Middle frontal gyrus (tissue), 1 donor: ENCODE measurements around the gene CBFA2T3.

Experiments
- DNase-seq: peaks from one replicate; pipeline ENCODE4 v3.0.0-alpha.2; 2015; ENCODE audit warnings: low spot score; ENCODE audit errors: extremely low spot score

Gene CBFA2T3

DNA sequence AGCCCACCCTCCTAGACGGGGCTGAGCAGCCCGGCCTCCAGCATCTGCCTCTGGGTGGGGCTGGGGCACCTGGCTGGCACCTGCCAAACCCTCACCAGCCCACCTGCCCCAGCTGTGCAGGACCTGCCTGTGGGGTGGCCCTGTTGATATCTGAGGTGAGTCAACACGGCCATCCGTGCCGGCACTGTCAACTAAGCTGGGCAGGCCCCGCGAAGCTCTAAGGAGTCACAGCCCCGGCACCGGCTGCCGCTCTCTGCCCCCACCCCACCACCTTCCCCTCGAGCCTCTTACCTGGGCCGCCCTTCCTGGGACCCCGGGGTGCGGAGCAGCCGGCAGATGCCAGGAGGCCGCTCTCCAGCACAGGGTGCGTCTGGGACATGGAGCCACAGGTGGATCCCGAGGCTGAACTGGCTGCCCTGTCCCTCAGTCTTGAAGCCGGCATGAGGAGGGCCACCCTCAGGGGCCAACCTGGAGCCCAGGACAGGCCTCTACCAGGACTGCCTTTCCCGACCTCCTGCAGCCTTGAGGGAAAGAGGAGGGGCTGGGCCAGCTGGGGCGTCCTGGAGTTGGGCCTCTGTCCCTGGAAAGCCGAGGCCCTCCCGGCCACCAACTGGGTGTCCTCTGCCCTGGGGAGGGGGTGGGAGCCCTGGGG lies 515 bp downstream of the CBFA2T3 start:
- no peak for DNase-seq

GRCh38 chr16:88975511-88976061 lies 1.4 kb downstream of the CBFA2T3 start:
- DNase-seq, result no peak

DNA sequence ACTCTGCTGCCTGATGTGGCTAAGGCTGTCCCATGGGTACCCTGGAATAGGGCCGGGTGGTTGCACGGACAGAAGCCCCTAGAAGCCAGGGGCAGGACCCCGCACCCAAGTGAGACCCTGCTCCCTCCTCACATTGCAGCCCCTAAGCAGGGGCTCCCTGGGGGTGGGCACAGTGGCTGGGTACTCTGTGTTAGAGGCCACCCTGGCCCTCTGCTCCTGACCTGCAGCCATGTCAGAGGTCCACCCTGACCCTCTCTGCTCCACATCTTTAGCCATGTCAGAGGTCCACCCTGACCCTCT lies 2.1 kb downstream of the CBFA2T3 start:
- DNase-seq, result no peak

DNA sequence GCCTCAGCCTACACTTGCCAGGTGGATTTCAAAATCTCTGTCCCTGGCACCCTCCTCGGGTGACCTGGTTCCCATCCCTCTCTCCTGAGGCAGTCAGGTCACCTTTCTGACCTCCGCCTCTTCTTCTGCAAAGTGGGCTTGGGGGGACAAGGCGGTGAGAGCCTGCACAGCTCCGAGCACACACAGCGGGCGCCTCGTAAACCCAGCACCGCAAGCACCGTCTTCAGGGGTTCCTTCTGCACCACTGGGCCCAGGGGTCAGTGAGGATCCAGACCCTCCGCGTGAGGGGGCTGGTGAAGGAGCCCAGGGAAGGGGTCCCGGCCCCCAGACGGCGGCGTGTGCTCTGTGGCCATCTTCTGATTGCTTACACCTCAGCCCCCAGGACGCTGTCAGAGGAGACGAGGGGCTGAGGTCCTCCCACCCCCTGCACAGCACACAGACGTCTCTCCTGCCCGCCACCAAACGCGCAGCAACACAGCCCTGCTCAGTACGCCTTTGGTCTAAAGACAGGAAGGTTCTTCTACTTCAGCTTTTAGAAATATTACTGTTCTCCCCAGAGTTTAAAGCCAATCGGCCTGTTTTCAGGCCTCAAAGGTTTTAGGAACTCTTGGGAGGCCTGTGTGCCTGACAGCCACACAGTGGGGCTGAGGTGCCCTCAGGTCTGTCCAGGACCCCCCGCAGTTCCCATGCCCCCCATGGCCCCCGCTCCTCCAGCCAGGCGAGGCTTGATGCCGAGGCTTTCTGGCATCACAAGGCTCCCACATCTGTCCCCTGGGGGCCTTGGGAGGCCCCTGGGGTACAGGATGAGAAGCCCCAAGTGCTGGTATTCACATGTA lies 2.7 kb downstream of the CBFA2T3 start:
- no peak for DNase-seq

GRCh38 chr16:88973415-88974050 lies 3.5 kb downstream of the CBFA2T3 start:
- DNase-seq, result no peak

GRCh38 chr16:88973007-88973410 lies 4.0 kb downstream of the CBFA2T3 start:
- no peak for DNase-seq

- no peak for DNase-seq
These were observed 4.7 kb downstream of the CBFA2T3 start for GRCh38 chr16:88972349-88972748.

- DNase-seq, result no peak
These were observed 5.5 kb downstream of the CBFA2T3 start for GRCh38 chr16:88971371-88972097.

DNA sequence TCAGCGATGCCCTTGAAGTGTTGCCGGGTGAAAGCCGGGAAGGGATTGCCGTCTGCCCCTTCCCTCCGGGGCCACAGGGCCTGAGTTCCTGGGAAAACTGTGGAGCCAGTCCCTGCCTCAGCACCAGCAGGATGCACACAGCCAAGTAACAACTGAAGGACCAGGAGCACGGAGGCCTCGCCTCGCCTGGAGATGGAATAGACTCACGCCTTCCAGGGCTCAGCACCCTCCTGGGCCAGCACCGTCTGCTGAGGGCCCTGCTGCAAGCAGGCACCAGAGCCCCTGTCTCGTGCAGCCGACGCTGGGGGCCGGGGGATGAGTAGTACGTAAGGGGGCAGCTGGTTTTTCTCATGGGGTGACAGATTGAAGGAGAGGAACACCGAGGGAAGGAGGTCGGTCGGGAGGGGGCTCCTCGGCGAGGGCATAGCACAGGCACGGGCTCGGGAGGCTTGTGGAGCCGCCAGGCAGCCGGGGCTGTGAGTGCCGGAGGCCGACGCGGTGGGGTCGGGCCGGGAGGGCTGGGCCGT lies 6.4 kb downstream of the CBFA2T3 start:
- no peak for DNase-seq

DNA sequence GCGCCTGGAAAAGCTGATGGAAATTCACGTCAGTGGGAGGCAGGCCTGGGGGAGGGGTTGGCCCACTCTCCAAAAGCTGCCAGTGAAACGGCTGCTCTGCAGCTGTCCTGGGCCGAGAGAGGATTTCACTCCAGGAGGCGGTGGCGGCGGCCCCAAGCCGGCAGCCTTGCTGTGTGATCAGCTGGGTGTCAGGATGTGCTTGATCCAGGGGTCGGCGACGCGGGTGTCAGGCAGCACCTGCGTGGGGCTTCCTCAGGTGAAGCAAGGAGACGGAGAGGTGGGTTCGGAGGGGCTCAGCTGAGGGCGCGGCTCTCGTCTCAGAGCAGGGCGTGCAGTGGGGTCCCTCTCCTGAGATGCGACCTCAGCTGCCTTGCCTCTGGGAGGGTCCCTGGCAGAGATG lies 7.0 kb downstream of the CBFA2T3 start:
- DNase-seq, result no peak

DNA sequence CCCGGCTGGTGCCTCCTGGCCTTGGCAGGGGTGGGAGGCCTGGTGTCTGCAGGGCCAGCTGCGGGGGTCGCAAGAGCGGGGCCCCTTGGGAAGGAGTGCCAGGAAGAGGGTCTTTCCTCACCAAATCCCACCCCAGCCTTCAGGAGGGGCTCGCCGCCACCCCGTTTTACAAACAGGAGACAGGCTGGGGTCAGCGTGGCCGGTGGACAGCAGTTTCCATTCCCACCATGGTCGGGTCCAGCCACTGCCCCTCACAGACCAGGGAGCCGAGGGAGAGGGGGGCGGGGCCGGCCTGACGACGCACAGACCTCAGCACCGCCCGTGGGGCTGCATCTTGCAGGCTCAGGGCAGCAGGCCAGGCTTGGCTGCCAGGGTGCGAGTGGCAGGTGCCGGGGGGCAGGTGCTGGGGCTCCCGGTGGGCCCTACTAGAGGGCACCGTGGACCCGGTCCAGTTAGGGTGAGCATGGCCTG lies 7.6 kb downstream of the CBFA2T3 start:
- DNase-seq, result no peak

GRCh38 chr16:88968589-88969280 lies 8.3 kb downstream of the CBFA2T3 start:
- DNase-seq, result no peak

- DNase-seq, result no peak
These were observed 9.0 kb downstream of the CBFA2T3 start for GRCh38 chr16:88967830-88968588.

DNA sequence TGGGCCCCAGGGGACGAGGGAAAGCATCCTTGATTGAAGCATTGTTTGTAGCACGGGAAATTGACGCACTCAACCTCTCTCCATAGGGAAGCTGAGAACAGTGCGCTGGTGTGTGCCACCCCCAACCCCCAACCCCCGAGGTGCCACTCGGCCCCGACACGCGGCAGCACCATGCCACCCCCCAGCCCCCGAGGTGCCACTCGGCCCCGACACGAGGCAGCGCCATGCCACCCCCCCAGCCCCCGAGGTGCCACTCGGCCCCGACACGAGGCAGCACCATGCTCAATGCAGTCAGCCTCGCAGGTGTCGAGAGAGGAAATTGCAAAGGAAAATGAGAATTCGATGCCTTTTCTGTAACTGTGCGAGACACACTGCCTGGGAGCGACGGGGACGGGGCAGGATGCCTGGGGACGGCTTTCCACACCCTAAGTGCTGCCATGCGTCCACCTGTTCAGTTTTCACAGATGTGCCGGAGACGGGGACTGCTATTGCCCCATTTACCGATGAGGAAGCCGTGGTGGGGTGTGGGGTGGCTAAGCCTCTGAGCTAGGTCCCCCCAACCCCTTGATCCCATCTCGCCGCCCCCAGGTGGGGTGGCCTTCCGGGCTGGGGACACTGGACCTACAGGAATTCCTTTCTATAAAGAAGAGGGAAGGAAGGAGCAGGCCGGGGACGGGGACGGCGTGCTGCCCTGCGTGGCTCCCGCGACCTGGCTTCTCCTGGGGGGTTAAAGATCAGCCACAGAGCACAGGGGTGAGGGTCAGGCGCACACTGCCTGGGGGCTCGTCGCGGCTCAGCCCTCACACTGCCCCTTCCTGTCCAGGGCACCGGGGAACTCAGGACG lies 9.8 kb downstream of the CBFA2T3 start:
- DNase-seq, result no peak

DNA sequence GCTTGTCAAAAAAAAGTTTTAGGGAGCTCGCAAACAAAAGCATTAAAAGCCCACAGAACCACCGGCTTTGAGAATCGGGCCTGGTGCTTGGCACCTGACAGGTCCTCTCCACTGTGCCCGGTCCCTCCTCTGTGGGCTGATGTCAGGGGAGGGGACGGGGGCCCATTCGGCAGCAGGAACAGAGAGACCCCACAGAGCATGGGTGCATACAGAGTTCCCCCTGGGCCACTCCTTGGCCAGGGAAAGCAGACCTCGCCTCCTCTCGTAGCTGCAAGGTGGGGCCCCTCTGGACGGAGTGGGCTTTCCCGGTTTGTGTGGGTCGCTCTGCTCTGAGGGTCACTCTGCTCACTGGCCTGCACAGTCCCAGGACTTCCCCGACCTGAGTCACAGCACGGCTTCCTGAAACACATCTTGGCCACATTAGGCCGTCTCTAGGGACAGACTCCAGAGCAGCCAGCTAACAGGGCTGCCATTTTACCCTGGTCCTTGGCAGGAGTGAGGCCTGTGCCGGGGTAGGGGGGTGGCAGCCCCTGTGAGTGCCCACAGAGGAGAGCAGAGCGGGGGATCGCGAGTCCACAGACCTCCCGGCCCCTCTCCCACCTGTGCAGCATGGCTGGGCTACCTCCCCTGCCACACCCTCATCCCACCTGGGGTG lies 11.1 kb downstream of the CBFA2T3 start:
- DNase-seq, result no peak

- no peak for DNase-seq
These were observed 11.6 kb downstream of the CBFA2T3 start for GRCh38 chr16:88965411-88965810.

GRCh38 chr16:88964636-88965035 lies 12.4 kb downstream of the CBFA2T3 start:
- no peak for DNase-seq

GRCh38 chr16:88963583-88963982 lies 13.4 kb downstream of the CBFA2T3 start:
- no peak for DNase-seq
